CD4-positive, alpha-beta T cell treated with Interleukin-2 at 100 ng/mL for 4 hours (primary cell): ENCODE results near the gene MXRA8.
A peak's percentile ranks its signal among the peaks of the same experiment; 100 is the strongest.
"Not testable (repeated sequence)": the region's sequence is repeated elsewhere in the genome, so short reads cannot be mapped to it uniquely, and the experiment has no call there.

Experiments
- DNase-seq: peaks from one replicate; pipeline ENCODE4 v3.0.0-alpha.2; 2020; ENCODE audit warnings: low spot score

Gene MXRA8

GRCh38 chr1:1393014-1393413, 34.7 kb upstream of the MXRA8 start:
- DNase-seq, result no peak

DNA sequence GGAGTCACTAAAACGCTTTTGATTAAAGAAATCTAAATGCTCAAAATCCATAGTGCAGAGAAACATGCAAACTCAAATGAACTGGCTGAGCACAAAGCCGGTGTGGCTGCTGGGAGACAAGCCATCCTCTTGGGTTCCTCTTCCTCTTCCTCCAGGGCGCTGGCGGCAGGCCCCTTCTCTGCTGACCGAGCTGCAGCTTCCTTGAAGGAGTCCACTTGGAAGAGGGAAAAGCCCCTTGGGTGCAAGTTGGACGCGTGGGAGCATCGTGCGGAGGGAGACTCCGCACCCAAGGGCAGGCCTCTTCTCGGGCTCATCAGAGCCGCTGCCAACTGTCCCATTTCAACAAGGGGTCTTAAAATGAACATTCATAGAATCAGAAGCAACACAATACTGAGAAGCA, 32.9 kb upstream of the MXRA8 start:
- no peak for DNase-seq

- DNase-seq, result no peak
Observed at GRCh38 chr1:1390675-1391074, 32.3 kb upstream of the MXRA8 start.

GRCh38 chr1:1388078-1388472, 29.7 kb upstream of the MXRA8 start:
- no peak for DNase-seq

DNA sequence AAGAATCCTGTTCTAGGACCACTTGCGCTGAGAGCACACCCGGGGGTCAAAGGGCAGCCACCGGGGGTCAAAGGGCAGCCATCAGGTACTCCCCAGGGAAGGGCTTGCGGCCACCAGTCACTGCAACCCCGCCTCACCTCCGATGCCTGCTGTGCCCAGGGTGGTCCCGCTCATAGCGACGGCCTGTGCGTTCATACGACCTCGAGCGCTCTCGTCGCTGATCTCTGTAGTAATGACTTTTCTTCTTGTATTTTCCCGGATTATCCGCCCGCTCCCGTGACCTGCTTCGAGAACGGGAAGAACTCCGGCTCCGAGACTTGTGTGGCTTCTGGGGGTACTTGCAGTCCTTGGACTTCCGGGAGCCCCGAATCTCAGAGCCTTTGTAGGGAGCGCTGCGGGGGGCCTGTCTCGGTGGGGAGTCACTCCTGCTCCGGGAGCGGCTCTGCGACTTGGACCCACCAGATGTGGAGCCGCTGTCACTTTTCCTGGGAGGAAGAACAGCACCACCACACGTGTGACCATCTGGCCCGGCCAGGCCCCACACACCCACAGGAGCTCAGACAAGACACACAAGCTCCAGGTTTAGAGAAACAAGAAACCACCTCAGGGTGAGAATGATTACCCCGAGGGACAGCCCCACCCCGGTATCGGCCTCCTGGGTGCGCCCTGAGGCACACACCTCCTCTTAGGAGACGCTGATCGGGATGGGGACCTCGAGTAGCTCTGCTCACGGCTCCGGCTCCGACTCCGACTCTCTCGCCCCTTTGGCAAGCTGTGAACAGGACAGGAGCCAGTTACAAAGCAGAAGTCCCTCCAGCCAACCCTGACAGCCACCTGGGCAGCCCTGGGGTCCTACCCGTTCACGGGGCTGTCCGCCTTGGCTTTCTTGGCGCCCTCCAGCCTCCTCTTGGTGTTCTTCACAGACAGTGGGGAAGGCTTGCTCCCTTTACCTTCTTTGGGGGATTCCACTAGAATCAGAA, 29.0 kb upstream of the MXRA8 start:
- DNase-seq, result no peak

DNA sequence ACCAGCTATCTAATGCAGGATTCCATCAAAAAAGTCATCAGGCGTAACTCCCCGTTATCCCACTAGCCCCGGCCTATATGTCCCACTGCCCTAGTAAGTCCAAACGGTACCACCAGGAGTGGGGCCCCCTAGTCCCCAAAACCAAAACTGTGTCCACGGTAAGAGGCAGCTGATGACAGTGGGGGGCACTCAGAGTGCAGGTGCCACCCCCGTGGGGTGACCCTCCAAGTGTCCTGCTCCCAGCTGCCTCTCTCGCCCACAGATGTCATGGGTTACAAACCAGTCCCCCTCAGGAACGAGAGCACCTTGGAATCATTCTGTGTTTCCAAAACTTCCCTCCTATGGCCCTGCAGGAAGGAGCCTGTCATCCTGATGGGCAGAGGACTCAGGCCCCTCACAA, 27.6 kb upstream of the MXRA8 start:
- no peak for DNase-seq

- DNase-seq, result not testable (repeated sequence)
Observed at GRCh38 chr1:1385339-1385738, 27.0 kb upstream of the MXRA8 start.

DNA sequence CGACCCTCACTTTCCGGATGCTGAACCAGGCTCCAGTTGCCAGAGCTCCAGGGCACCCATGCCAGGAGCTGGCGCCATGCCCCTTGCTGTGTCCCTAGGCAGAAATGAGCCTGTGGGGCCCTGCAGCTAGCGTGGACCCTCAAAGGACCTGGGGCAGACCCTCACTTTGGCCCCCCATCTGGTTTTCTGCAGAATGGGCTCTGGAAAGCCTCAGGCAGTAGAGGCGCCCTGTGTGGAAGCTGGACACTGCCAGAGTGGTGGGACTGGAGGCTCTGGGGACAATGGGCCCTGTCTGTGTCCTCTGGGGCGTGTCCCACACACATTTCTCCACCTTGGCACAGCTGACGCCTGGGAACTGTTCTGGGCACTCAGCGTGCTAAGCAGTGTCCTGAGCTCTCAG, 22.9 kb upstream of the MXRA8 start:
- no peak for DNase-seq

- no peak for DNase-seq
Observed at GRCh38 chr1:1380860-1381259, 22.5 kb upstream of the MXRA8 start.

- DNase-seq, result no peak
Observed at GRCh38 chr1:1377540-1378205, 19.3 kb upstream of the MXRA8 start.

DNA sequence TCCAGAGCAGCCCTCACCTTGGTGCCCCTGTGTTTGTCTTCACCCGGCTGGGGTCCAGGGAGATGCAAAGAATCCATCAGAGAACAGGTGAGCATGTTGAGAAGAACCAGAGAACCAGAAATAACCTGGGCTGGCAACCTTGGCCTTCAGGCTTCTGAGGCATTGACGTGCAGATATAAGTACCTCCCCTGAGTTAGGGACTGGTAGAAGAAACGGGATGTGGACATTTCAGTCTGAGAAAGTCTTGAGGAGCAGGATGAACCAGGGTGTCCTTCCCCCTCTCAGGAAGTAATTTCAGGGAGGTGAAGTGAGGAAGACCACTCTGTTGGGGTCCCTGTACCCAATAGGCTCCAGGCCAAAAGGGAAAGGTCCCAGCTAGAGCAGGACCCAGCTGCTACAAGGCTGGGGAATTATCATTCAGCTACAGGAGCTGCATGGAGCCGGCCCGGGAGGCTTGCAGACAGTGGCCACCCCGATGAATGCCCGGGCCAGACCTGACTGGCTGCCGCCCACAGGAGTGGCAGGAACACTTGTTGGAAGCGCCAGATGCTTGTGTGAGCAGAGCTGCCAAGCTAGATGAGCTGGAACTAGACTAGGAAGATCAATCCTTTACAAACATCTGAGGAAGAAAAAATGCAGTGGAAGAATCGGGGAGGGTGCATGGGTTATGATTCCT, 18.3 kb upstream of the MXRA8 start:
- DNase-seq, result no peak

GRCh38 chr1:1374929-1375662, 16.7 kb upstream of the MXRA8 start, which contains the start of gene AURKAIP1:
AURKAIP1 (minus strand) TSS chr1:1375207; CDS start chr1:1374756, 451 bp downstream.
- peak; percentile 99 for DNase-seq

GRCh38 chr1:1374589-1374928, 16.2 kb upstream of the MXRA8 start:
- DNase-seq, result no peak

DNA sequence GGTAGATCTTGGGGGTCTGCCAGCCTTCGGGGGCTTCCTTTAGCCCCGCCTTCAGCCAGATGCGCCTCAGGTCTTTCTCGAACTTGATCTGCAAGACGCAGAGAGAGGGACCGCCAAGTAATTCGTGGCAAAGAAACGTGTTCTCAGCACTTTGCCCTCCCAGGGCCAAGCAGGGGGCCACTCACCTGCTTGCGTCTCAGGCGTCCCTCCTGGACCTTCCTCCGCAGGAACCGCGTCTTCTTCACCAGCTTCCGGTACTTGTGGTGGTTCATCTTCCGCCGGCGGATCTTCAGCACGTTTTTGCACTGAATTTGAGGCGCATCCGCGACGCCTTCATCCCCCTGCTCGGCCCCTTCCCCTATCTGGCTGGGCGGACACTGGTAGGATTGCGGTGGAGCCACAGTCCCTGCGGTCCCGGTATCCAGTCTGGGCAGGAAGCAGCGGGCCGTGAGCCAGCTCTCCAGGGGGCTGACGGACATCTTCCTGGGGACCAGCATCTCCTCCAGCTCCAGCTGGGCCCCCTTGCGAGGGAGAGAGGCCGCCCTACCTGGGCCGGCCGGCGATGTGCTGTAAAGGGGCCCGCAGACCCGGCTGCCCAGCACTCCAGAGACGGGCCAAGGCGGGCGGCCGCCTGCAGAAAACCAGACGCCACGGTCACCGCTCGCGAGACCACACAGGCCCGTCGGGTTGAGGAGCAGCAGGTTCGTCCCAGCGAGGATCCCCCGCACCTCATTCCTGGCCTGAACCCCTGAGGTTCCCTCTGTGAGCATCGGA, 15.6 kb upstream of the MXRA8 start:
- no peak for DNase-seq

DNA sequence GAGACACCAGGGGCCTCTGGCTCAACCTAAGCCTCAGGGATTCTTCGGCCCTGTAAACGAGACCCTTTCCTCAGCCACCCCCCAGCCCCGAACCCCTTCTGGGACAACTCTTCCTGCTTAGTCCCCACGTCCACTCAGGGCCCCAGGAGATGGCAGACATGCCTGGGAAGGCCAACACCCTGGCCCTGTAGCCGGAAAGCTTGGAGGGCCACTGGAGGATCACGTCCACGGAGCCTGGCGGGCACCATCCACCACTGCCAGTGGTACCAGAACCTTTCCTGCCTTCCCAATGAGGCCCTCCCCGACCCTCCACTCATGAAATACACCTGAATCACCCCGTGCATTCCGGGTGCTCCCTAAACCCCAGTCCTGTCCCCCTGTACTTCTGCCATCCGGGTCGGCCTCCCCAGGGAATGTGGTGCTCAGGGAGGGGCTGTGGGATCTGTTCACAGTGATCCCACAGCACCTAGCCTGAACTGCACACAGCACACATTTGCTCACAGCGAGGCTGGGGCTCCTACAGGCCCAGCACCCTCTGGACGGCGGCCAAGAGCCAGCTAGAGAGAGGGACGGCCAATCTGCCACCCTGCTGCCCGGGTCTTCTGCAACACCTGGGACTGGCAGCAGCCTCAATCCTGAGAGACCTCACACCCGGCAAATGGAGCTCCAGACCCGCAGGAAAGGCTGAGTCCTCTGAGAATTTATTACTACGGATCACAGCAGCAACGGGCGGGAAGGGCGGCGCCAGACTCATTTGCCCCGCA, 14.9 kb upstream of the MXRA8 start:
- no peak for DNase-seq

DNA sequence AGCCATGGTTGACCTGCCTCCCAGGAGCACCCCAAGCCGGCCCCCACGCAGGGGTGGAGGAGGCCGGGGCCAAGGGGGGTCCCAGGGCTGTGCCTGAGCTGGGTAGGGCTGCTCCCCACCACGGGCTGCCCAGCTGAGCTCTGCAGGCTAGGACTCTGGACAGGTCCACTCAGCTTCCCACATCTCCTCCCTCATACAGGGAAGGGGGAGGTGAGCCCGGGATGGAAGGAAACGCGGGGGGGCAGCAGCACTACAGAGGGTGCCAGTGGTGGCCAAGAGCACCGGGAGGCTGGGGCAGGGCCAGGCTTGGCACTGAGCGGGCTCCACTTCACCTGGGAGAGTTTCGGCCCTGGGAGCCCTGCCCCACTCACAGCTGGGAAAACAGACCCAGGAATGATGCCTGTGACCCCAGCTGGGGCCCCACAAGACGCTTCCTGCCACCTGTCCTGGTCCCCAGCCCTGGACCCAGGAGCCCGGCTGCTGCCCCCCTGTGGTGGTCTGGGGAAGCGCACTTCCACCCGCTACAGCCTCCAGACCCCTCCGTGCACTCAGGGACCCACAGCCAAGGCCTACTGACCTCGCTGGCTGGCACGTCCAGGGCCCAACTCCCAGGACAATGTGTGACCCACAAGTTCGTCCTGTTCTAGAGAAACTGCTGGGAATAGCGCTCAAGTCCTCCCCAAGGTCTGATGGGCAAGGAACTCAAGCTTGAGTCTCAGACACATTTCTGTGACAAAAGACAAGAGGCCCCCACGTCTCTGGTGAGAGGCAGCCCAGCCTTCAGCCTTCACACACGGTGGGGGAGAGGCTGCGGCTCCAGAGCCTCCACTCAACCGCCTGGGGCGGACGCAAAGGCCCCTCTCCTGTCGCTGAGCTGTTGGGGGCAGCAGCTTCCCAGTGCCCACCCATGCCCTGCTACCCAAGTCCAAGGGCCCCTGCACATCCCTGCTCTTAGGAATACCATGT, 13.7 kb upstream of the MXRA8 start:
- peak; percentile 72 for DNase-seq

GRCh38 chr1:1371364-1371745, 13.0 kb upstream of the MXRA8 start:
- DNase-seq, result peak; percentile 43

DNA sequence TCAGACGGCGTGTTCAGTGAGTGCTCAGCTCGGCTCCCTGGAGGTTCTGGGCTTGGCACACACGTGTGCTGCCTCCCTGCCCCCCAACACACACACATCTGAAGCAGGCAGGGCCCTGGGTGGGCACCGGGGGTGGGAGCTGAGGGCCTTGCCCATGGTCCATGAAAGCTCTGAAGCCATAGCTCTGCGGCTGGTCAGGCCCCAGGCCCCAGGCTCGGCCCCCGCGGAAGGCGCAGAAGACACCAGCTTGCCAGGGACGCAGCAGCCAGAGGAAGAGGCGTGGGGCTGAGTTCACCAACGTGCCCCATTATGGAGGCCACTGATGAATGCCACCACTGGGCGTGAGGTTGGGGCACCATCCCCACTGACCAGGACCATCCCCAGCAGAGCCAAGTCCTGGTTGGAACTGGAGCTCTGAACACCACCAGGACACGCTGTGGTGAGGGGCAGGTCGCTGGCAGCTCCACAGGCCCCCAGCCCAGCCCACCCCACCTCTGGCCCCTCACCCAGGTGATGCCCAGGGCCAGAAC, 12.5 kb upstream of the MXRA8 start:
- no peak for DNase-seq

GRCh38 chr1:1370094-1370493, 11.7 kb upstream of the MXRA8 start:
- not testable (repeated sequence) for DNase-seq
